GM21576 (cell line): ENCODE data around the gene ADAM22.
A peak's percentile ranks its signal among the peaks of the same experiment; 100 is the strongest.
"Not testable (repeated sequence)": the region's sequence is repeated elsewhere in the genome, so short reads cannot be mapped to it uniquely, and the experiment has no call there.

Experiments used
- ATAC-seq: cut with Tn5 transposase; IDR thresholded peaks from one replicate; pipeline ENCODE4 v1.9.1; 2021; ENCODE audit warnings: mild to moderate bottlenecking, moderate library complexity; ENCODE audit not compliant: unreplicated experiment

ADAM22 gene

GRCh38 chr7:87933953-87934698, at the start of gene ADAM22:
TSS of gene ADAM22 (plus strand) at chr7:87934251. CDS start at chr7:87934466, 215 bp downstream.
- peak; percentile 95 for ATAC-seq

- ATAC-seq, result no peak
These were observed 49.0 kb upstream of the ADAM22 start for GRCh38 chr7:87885018-87885417.

- ATAC-seq, result no peak
These were observed 47.2 kb upstream of the ADAM22 start for GRCh38 chr7:87886875-87887274.

- ATAC-seq, result no peak
These were observed 38.7 kb upstream of the ADAM22 start for GRCh38 chr7:87895363-87895762.

- no peak for ATAC-seq
These were observed 34.8 kb upstream of the ADAM22 start for GRCh38 chr7:87899255-87899654.

- ATAC-seq, result not testable (repeated sequence)
These were observed 26.7 kb upstream of the ADAM22 start for GRCh38 chr7:87907136-87907906.

GRCh38 chr7:87908814-87909213, 25.2 kb upstream of the ADAM22 start:
- ATAC-seq, result not testable (repeated sequence)

- no peak for ATAC-seq
These were observed 21.9 kb upstream of the ADAM22 start for GRCh38 chr7:87912121-87912520.

GRCh38 chr7:87918740-87919139, 15.3 kb upstream of the ADAM22 start:
- ATAC-seq, result no peak

- no peak for ATAC-seq
These were observed 14.2 kb upstream of the ADAM22 start for GRCh38 chr7:87919875-87920274.

GRCh38 chr7:87920578-87920977, 13.5 kb upstream of the ADAM22 start:
- ATAC-seq, result no peak

GRCh38 chr7:87922759-87923395, 11.2 kb upstream of the ADAM22 start:
- not testable (repeated sequence) for ATAC-seq

GRCh38 chr7:87926581-87927461, 7.2 kb upstream of the ADAM22 start:
- ATAC-seq, result peak; percentile 97

- no peak for ATAC-seq
These were observed 472 bp upstream of the ADAM22 start for GRCh38 chr7:87933605-87933952.

- ATAC-seq, result peak; percentile 3
These were observed 790 bp downstream of the ADAM22 start for GRCh38 chr7:87934699-87935383.

GRCh38 chr7:87935384-87935706, 1.3 kb downstream of the ADAM22 start:
- no peak for ATAC-seq

GRCh38 chr7:87941138-87941537, 7.1 kb downstream of the ADAM22 start:
- ATAC-seq, result no peak

- no peak for ATAC-seq
These were observed 10.5 kb downstream of the ADAM22 start for GRCh38 chr7:87944547-87944946.

GRCh38 chr7:87945926-87946325, 11.9 kb downstream of the ADAM22 start:
- ATAC-seq, result not testable (repeated sequence)

- no peak for ATAC-seq
These were observed 14.3 kb downstream of the ADAM22 start for GRCh38 chr7:87948371-87948770.
